Measurements from ENCODE around the gene RGS17. TPM values are rescaled to one million over a fixed set of nuclear protein-coding genes. Genes with fewer than 3 reads are reported as not detected.
A peak's percentile ranks its signal among the peaks of the same experiment; 100 is the strongest.

Gene RGS17
- total and polyA plus RNA-seq, 2 of the 13 experiments (the other 11 are each of a cell fraction or from before 2014, with no cell fraction given) = 0.04 TPM; not detected in 1

DNA sequence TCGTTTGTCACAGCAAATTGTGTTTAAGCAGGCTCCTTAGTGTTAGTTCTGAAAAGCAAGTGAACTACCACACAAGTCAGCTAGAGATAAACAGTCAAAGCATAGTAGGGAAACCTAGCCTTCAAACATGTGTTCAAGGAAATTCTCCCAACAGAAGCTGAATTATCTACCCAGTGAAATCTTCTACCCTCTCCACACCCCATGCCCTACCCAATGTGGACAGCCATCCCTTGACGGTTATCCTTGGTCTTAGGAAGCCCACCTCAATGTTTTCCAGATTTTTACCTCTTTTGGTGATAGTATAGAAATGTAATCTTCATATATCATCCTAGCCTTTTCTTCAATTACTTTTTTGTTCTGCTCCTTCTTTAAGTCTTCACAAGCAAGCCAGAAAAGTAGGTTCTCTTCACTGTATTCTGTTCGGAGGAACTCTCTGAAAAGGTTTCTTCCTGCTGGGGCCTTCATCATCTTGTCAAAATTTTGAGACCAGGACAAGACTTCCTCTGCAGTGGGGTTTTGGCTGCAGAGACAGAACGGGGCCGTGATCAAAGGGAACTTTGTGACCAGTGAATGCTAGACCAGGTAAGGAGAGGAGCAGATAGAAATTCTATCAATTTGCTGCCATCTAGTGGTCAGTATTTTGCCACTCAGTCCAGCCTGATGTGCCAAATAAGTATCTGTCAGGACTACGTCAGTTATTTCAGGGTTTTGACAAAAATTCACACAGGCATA lies 106.9 kb downstream of the RGS17 start (continued):
- TF ChIP-seq MIER2 (CRISPR knock-in tag; IDR thresholded peaks at IDR 0.05) (0 out of 2 replicates have a peak, but pooled peaks have one; percentile 29), SMC3 (IDR thresholded peaks at IDR 0.05; ENCODE audit: low read length) (peak; percentile 83), DNMT1 (CRISPR knock-in tag; IDR thresholded peaks at IDR 0.05) (no peak), ZNF644 (CRISPR knock-in tag; IDR thresholded peaks at IDR 0.05; ENCODE audit: low read depth) (no peak), ZNF44 (CRISPR knock-in tag; IDR thresholded peaks at IDR 0.05) (no peak), ZNF562 (CRISPR knock-in tag; IDR thresholded peaks at IDR 0.05; ENCODE audit: borderline replicate concordance) (no peak), CEBPG (CRISPR knock-in tag; IDR thresholded peaks at IDR 0.05) (no peak), ZNF124 (CRISPR knock-in tag; IDR thresholded peaks at IDR 0.05) (no peak), CENPX (CRISPR knock-in tag; IDR thresholded peaks at IDR 0.05) (no peak), IRF2 (CRISPR knock-in tag; IDR thresholded peaks at IDR 0.05) (peak; percentile 58; the same call in 1 of the 2 replicates), WIZ (CRISPR knock-in tag; IDR thresholded peaks at IDR 0.05) (no peak), ZNF138 (CRISPR knock-in tag; IDR thresholded peaks at IDR 0.05; ENCODE audit: low read depth) (no peak), RBM39 (IDR thresholded peaks at IDR 0.05; ENCODE audit: low read depth, low read length, poor library complexity, severe bottlenecking) (no peak), SP140L (CRISPR knock-in tag; IDR thresholded peaks at IDR 0.05; ENCODE audit: borderline replicate concordance) (peak; percentile 75; the same call in 1 of the 2 replicates), MIXL1 (CRISPR knock-in tag; IDR thresholded peaks at IDR 0.05) (0 out of 2 replicates have a peak, but pooled peaks have one; percentile 39), RBFOX2 (IDR thresholded peaks at IDR 0.05; ENCODE audit: low read depth, low read length) (no peak), ZFP36L2 (CRISPR knock-in tag; IDR thresholded peaks at IDR 0.05) (no peak), ZNF468 (CRISPR knock-in tag; IDR thresholded peaks at IDR 0.05) (no peak), RBM22 (optimal IDR thresholded peaks at IDR 0.05; ENCODE audit: low read length) (no peak)
- TF ChIP-seq, protein P1, sequence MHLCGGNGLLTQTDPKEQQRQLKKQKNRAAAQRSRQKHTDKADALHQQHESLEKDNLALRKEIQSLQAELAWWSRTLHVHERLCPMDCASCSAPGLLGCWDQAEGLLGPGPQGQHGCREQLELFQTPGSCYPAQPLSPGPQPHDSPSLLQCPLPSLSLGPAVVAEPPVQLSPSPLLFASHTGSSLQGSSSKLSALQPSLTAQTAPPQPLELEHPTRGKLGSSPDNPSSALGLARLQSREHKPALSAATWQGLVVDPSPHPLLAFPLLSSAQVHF (CRISPR knock-in tag; IDR thresholded peaks at IDR 0.05) = no peak
- TF ChIP-seq, protein P2, sequence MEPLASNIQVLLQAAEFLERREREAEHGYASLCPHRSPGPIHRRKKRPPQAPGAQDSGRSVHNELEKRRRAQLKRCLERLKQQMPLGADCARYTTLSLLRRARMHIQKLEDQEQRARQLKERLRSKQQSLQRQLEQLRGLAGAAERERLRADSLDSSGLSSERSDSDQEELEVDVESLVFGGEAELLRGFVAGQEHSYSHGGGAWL (CRISPR knock-in tag; IDR thresholded peaks at IDR 0.05) = no peak
- TF ChIP-seq, protein P3, sequence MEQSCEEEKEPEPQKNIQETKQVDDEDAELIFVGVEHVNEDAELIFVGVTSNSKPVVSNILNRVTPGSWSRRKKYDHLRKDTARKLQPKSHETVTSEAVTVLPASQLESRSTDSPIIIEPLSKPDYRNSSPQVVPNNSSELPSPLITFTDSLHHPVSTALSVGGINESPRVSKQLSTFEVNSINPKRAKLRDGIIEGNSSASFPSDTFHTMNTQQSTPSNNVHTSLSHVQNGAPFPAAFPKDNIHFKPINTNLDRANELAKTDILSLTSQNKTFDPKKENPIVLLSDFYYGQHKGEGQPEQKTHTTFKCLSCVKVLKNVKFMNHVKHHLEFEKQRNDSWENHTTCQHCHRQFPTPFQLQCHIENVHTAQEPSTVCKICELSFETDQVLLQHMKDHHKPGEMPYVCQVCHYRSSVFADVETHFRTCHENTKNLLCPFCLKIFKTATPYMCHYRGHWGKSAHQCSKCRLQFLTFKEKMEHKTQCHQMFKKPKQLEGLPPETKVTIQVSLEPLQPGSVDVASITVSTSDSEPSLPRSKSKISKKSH (CRISPR knock-in tag; IDR thresholded peaks at IDR 0.05; ENCODE audit: borderline replicate concordance) = no peak
- TF ChIP-seq, protein P4, sequence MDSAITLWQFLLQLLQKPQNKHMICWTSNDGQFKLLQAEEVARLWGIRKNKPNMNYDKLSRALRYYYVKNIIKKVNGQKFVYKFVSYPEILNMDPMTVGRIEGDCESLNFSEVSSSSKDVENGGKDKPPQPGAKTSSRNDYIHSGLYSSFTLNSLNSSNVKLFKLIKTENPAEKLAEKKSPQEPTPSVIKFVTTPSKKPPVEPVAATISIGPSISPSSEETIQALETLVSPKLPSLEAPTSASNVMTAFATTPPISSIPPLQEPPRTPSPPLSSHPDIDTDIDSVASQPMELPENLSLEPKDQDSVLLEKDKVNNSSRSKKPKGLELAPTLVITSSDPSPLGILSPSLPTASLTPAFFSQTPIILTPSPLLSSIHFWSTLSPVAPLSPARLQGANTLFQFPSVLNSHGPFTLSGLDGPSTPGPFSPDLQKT (CRISPR knock-in tag; IDR thresholded peaks at IDR 0.05; ENCODE audit: borderline replicate concordance) = no peak
- TF ChIP-seq, protein P5, sequence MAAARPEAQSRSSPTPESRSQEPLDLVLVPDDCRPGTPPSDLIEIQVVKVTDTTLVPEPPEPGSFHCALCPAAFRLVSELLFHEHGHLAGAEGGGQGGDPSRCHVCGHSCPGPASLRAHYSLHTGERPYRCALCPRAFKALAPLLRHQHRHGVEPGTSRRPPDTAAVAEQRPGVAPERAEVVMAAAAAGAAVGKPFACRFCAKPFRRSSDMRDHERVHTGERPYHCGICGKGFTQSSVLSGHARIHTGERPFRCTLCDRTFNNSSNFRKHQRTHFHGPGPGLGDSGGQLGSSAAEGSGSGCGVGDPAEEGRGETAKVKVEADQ (CRISPR knock-in tag; IDR thresholded peaks at IDR 0.05; ENCODE audit: borderline replicate concordance) = no peak
- TF ChIP-seq, protein P6, sequence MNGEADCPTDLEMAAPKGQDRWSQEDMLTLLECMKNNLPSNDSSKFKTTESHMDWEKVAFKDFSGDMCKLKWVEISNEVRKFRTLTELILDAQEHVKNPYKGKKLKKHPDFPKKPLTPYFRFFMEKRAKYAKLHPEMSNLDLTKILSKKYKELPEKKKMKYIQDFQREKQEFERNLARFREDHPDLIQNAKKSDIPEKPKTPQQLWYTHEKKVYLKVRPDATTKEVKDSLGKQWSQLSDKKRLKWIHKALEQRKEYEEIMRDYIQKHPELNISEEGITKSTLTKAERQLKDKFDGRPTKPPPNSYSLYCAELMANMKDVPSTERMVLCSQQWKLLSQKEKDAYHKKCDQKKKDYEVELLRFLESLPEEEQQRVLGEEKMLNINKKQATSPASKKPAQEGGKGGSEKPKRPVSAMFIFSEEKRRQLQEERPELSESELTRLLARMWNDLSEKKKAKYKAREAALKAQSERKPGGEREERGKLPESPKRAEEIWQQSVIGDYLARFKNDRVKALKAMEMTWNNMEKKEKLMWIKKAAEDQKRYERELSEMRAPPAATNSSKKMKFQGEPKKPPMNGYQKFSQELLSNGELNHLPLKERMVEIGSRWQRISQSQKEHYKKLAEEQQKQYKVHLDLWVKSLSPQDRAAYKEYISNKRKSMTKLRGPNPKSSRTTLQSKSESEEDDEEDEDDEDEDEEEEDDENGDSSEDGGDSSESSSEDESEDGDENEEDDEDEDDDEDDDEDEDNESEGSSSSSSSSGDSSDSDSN (CRISPR knock-in tag; IDR thresholded peaks at IDR 0.05) = no peak
